ENCODE data around the gene SH3GL1. TPM values are rescaled to one million over a fixed set of nuclear protein-coding genes. Genes with fewer than 3 reads are reported as not detected.
A peak's percentile ranks its signal among the peaks of the same experiment; 100 is the strongest.

The SH3GL1 gene
- total RNA-seq (10 to 100 TPM; 37.2 to 77.4 (median 66.2) TPM), polyA plus RNA-seq (10 to 100 TPM; 26.1 to 44.0 (median 31.3) TPM)
- long read RNA-seq, donor 1, transcript SH3GL1-201 (10 exons, 2,516 nt) = major isoform, 23 of 30 reads
- long read RNA-seq, donor 1, partial matches to known transcripts = 7 of 30 reads
- long read RNA-seq, donor 1, other reads (novel, unspliced or antisense) = 0 of 30 reads
- long read RNA-seq, donor 2, transcript SH3GL1-201 (10 exons, 2,516 nt) = major isoform, 26 of 26 reads
- long read RNA-seq, donor 2, partial matches to known transcripts = 0 of 26 reads
- long read RNA-seq, donor 2, other reads (novel, unspliced or antisense) = 0 of 26 reads

DNA sequence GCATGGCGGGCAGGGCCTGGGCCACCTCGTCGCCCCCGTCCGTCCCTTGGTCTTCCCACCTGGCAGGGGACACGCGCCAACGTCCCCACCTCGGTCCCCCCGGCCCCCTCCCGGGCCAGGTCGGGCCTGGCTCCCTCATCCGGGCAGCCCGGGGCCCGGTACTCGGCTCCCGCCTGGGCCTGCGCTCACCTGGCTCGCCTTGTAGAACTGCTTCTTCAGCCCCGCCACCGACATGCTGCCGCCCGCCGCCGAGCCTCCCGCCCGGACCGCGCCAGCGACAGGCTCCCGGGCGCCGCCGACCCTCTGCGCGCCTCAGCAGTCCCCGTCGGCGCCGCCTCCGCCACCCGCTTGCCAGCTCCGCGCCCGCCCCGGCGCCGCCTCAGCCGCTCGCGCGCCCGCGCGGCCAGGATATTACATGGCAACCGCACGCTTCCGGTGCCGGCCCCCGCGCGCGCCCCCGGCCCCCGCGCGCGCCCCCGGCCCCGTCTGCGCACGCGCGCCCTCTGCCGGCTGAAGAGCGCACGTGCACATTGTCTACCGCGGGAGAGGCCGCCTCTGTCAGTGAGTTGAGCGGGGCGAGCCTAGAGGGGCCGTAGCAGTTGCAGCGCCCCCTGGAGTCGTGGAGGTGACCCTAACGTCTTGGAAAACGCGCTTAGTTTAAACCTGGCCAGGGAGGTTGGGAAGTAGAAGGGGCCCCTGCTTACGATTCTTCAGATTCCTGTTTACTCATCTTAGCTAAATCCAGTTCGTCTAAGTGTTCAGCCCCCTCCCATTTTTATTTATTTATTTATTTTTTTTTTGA, at the start of gene SH3GL1:
Gene SH3GL1 (minus strand): TSS at position 413 of the 802 bp plus-strand sequence. CDS start 179 bp downstream, at position 234.
- WGBS, 5 donors = 1% methylated on average over 31 to 90 of the region's 90 CpGs
- intact Hi-C loops (cut with DNase I; ENCODE audit: low total_unique reads) = no loop called here
- Histone ChIP-seq H3K9me3 (no peaks in the 10 kb centered on the region), H3K4me1 (peaks cover 22 to 86% (median 67%) of the 10 kb centered on the region in 6 donors), H3K27ac (peak within 1 kb of the TSS; percentile 92 to 99 (median 96)), H3K4me3 (peak within 1 kb of the TSS; percentile 73 to 99 (median 90)), H3K36me3 (peaks cover 0 to 32% (median 9%) of the 10 kb centered on the region in 6 donors), H3K27me3 (replicated peaks in 1 of 7) (no peaks in the 10 kb centered on the region)
- TF ChIP-seq CTCF (IDR thresholded peaks at IDR 0.05 in 8 of 11, conservative IDR thresholded peaks at IDR 0.05 in 3 of 11) = peak; percentile 92 to 99 (median 97)
- TF ChIP-seq POLR2AphosphoS5 (IDR thresholded peaks at IDR 0.05) = peak; percentile 77 to 85 (median 80)
- peak in 2 of 3 donors; percentile 3 to 34 for TF ChIP-seq POLR2A (IDR thresholded peaks at IDR 0.05)
- DNase-seq = peak; percentile 98

DNA sequence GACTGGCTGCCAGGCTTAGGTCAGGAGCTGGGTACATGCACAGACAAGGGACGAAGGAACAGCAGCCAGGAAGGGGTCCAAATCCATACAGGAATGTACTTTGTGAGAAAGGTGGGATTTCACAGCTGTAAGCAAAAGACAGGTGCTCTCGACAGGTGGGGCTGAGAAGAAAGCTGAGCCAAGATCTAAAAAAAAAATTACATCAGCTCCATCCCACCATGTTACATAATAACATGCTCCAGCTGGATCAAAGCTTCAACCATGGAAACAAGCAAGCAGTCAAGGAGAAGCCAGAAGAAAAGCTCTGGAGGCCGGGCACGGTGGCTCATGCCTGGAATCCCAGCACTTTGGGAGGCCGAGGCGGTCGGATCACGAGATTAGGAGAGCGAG, 49.3 kb upstream of the SH3GL1 start:
- intact Hi-C loops (cut with DNase I; ENCODE audit: low total_unique reads) = no loop called here
- Histone ChIP-seq H3K4me1 (peaks cover 0 to 7% (median under 1%) of the 10 kb centered on the region in 6 donors), H3K9me3 (no peaks in the 10 kb centered on the region), H3K27me3 (replicated peaks in 1 of 7) (no peaks in the 10 kb centered on the region), H3K4me3 (no peak overlapping the region), H3K27ac (no peak overlapping the region), H3K36me3 (peaks cover 9 to 100% (median 95%) of the 10 kb centered on the region in 6 donors)
- DNase-seq = no peak
- no peak for TF ChIP-seq CTCF (IDR thresholded peaks at IDR 0.05 in 8 of 11, conservative IDR thresholded peaks at IDR 0.05 in 3 of 11)
- TF ChIP-seq POLR2A (IDR thresholded peaks at IDR 0.05) = no peak
- TF ChIP-seq POLR2AphosphoS5 (IDR thresholded peaks at IDR 0.05) = no peak
- WGBS, 5 donors = 93 to 99% (median 97%) methylated on average over 9 of the region's 9 CpGs

DNA sequence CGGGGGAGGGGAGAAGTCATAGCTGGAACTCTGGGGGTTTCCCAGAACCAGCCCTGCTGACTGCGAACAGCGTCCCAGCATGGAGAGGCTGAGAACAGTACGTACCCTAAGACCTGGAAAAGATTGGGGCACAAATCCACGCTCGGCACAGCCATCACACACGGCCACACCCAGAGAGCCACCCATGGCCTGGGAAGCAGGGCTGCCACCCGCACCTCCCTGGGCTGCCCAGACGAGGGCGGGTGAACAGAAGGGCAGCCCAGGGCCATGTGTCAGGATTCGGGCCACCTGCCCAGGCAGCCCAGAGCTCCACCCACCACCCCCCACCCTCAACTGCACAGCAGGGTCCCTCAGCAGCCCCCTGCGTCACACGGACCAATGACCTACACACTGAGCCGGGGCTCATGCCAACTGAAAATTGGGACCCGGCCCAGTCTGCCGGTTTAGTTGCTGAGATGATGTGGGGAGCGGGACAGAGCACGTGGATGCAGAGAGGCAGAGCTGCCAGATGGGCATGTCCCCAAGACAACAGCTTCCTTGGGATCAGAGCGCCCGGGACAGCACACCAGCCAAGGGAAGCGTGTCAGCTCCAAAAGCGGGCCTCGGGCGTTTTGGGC, 48.8 kb upstream of the SH3GL1 start:
- H3K36me3 ChIP-seq = peaks cover 9 to 100% (median 97%) of the 10 kb centered on the region in 6 donors
- H3K27me3 ChIP-seq (replicated peaks in 1 of 7) = no peaks in the 10 kb centered on the region
- H3K4me3 ChIP-seq = no peak overlapping the region
- H3K27ac ChIP-seq = no peak overlapping the region
- no peaks in the 10 kb centered on the region for H3K9me3 ChIP-seq
- intact Hi-C loops (cut with DNase I; ENCODE audit: low total_unique reads) = no loop called here
- WGBS, 5 donors = 83 to 94% (median 91%) methylated on average over 19 to 24 of the region's 24 CpGs
- TF ChIP-seq POLR2AphosphoS5 (IDR thresholded peaks at IDR 0.05) (peak in 1 of 3 donors; percentile 19), POLR2A (IDR thresholded peaks at IDR 0.05) (no peak)
- H3K4me1 ChIP-seq = peaks cover 0 to 1% (median 0%) of the 10 kb centered on the region in 6 donors
- DNase-seq = no peak

DNA sequence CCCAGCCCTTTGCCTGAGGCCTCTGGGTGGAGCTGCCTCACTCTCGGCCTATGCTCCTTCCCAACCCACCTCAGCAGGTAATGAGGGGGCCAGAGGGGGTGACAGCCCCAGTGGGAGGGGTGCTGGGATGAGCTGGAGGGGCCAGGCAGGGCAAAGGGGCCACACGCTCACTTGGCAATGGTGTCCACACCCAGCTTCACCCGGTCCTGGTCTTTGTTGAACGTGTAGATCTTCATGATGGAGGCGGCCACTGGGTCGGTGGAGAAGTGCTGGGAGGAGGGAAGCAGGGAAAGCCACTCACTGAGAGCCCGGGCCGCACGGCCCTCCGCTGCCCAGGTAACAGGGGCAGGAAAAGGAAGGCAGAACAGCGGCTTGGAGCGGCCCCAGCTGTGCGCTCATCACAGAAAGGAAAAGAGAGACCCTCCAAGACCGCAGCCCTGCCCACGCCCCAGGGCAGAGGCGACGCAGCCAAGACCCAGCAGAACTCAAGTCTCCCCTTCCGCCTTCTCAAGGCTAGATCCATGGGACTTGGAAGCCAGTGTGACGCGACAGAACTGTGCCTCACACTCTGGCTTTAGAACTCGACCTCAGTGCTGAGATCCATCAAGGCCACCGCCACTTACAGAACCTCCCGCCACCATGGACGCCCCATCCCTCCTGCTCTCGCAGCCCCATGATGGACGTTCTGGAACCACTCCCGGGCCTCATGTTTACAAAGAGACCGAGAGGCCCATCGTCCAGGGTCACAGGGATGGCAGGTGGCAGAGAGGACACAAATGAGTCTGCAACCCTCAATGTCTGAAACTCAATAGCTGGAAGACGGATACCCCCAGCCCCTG, 48.0 kb upstream of the SH3GL1 start:
- H3K4me1 ChIP-seq = no peaks in the 10 kb centered on the region
- 83 to 88% (median 85%) methylated on average over 21 to 30 of the region's 30 CpGs for WGBS, 5 donors
- H3K27me3 ChIP-seq (replicated peaks in 1 of 7) = no peaks in the 10 kb centered on the region
- no peak overlapping the region for H3K4me3 ChIP-seq
- no peak for DNase-seq
- intact Hi-C loops (cut with DNase I; ENCODE audit: low total_unique reads) = no loop called here
- no peak for TF ChIP-seq POLR2A (IDR thresholded peaks at IDR 0.05)
- no peak for TF ChIP-seq CTCF (IDR thresholded peaks at IDR 0.05 in 8 of 11, conservative IDR thresholded peaks at IDR 0.05 in 3 of 11)
- TF ChIP-seq POLR2AphosphoS5 (IDR thresholded peaks at IDR 0.05) = no peak
- peaks cover 9 to 100% (median 95%) of the 10 kb centered on the region in 6 donors for H3K36me3 ChIP-seq
- H3K9me3 ChIP-seq = no peaks in the 10 kb centered on the region
- no peak overlapping the region for H3K27ac ChIP-seq

Data from spleen (tissue), 13 donors.